HepG2 (cell line): ENCODE measurements around the gene CAMKMT. TPM values are rescaled to one million over a fixed set of nuclear protein-coding genes. Genes with fewer than 3 reads are reported as not detected.
A peak's percentile ranks its signal among the peaks of the same experiment; 100 is the strongest.

Experiments
- ATF1 ChIP-seq: IDR thresholded peaks from 2 replicates; pipeline ENCODE4 v1.6.1; 2016; ENCODE audit warnings: mild to moderate bottlenecking, control low read depth
- ERF ChIP-seq: IDR thresholded peaks from 2 replicates; pipeline ENCODE4 v1.6.1; 2018; ENCODE audit warnings: missing biosample characterization, missing genetic modification reagents
- FOSL2 ChIP-seq: sonication (generic); formaldehyde crosslinking; IDR thresholded peaks from 2 replicates; pipeline ENCODE4 v1.4.0; 2020; ENCODE audit warnings: missing genetic modification reagents
- GATA4 ChIP-seq: sonication (generic); IDR thresholded peaks from 2 replicates; pipeline ENCODE4 v1.6.1; 2016; ENCODE audit warnings: antibody characterized with exemption, low read depth, borderline replicate concordance
- HNRNPK ChIP-seq: fragments of 200-400 bp; formaldehyde crosslinking; IDR thresholded peaks from 2 replicates; pipeline ENCODE4 v1.6.1; 2018; ENCODE audit warnings: low read length, low read depth, moderate library complexity, mild to moderate bottlenecking; ENCODE audit not compliant: poor library complexity, severe bottlenecking
- KDM5B ChIP-seq: sonication (generic); formaldehyde crosslinking; IDR thresholded peaks from 2 replicates; pipeline ENCODE4 v1.4.0; 2020; ENCODE audit warnings: missing genetic modification reagents, mild to moderate bottlenecking, borderline replicate concordance
- NCOA2 ChIP-seq: sonication (generic); formaldehyde crosslinking; IDR thresholded peaks from 2 replicates; pipeline ENCODE4 v1.8.0; 2022; ENCODE audit warnings: inconsistent platforms
- NFE2 ChIP-seq: sonication (generic); formaldehyde crosslinking; IDR thresholded peaks from 2 replicates; pipeline ENCODE4 v1.4.0; 2020; ENCODE audit warnings: missing genetic modification reagents
- RBM39 ChIP-seq: fragments of 200-400 bp; formaldehyde crosslinking; IDR thresholded peaks from one replicate; pipeline ENCODE4 v1.6.1; 2018; ENCODE audit warnings: antibody characterized with exemption, mild to moderate bottlenecking, low read depth, low read length; ENCODE audit not compliant: poor library complexity, severe bottlenecking
- SALL1 ChIP-seq: sonication (generic); formaldehyde crosslinking; IDR thresholded peaks from 2 replicates; pipeline ENCODE4 v1.8.0; 2022; ENCODE audit warnings: mild to moderate bottlenecking, missing genetic modification reagents
- ZKSCAN1 ChIP-seq: fragments of 150-350 bp; IDR thresholded peaks from 2 replicates; pipeline ENCODE4 v1.6.1; 2014; ENCODE audit warnings: low read length
- ZMAT3 ChIP-seq: sonication (generic); formaldehyde crosslinking; conservative IDR thresholded peaks from 2 replicates; pipeline ENCODE4 v1.7.0; 2021; ENCODE audit warnings: missing genetic modification reagents
- ZNF431 ChIP-seq: sonication (generic); formaldehyde crosslinking; IDR thresholded peaks from 2 replicates; pipeline ENCODE4 v1.9.0; 2022; ENCODE audit warnings: missing genetic modification reagents, low read depth, mild to moderate bottlenecking, borderline replicate concordance
- polyA plus RNA-seq, 8 experiments: library from polyadenylated mRNA; depleted of rRNA in 3 of 8; stranded (reverse) in 7 of 8; unstranded in 1 of 8; fragments of >200 nt; fragmentation: Illumina TruSeq in 4 of 8; extraction: Trizol in 4 of 8; gene quantifications; 2 replicates each; pipeline versions ENCODE4 v1.2.1 to v1.2.3, GENCODE V29; 2011 to 2016; ENCODE audit warnings: low read depth in 4 of 8, missing spikeins in 1 of 8, mixed read lengths in 1 of 8; ENCODE audit not compliant: insufficient read depth in 1 of 8
- total RNA-seq, 5 experiments: library from RNA; depleted of rRNA; stranded (reverse); fragments of >200 nt; fragmentation: Illumina TruSeq; extraction: Trizol; gene quantifications; 2 replicates each; pipeline ENCODE4 v1.2.3, GENCODE V29; 2016; ENCODE audit warnings: low read depth in 1 of 5
- TF ChIP-seq, protein P1 (sequence below): sonication (generic); formaldehyde crosslinking; IDR thresholded peaks from 2 replicates; pipeline ENCODE4 v1.4.0; 2020; ENCODE audit warnings: missing genetic modification reagents, borderline replicate concordance
- TF ChIP-seq, protein P2 (sequence below): sonication (generic); formaldehyde crosslinking; IDR thresholded peaks from 2 replicates; pipeline ENCODE4 v1.4.0; 2020; ENCODE audit warnings: mild to moderate bottlenecking, low read depth, missing genetic modification reagents
- TF ChIP-seq, protein P3 (sequence below): sonication (generic); formaldehyde crosslinking; IDR thresholded peaks from 2 replicates; pipeline ENCODE4 v1.4.0; 2020; ENCODE audit warnings: mild to moderate bottlenecking, missing genetic modification reagents, borderline replicate concordance
- TF ChIP-seq, protein P4 (sequence below): sonication (generic); formaldehyde crosslinking; IDR thresholded peaks from 2 replicates; pipeline ENCODE4 v1.8.0; 2022; ENCODE audit warnings: mild to moderate bottlenecking, missing genetic modification reagents; ENCODE audit not compliant: insufficient replicate concordance
- TF ChIP-seq, protein P5 (sequence below): sonication (generic); formaldehyde crosslinking; IDR thresholded peaks from 2 replicates; pipeline ENCODE4 v1.5.0; 2020; ENCODE audit warnings: missing genetic modification reagents, mild to moderate bottlenecking, borderline replicate concordance

CAMKMT gene
- total and polyA plus RNA-seq, 2 of the 13 experiments (the other 11 are each of a cell fraction or from before 2014, with no cell fraction given) = 6.9 to 20.8 TPM

DNA sequence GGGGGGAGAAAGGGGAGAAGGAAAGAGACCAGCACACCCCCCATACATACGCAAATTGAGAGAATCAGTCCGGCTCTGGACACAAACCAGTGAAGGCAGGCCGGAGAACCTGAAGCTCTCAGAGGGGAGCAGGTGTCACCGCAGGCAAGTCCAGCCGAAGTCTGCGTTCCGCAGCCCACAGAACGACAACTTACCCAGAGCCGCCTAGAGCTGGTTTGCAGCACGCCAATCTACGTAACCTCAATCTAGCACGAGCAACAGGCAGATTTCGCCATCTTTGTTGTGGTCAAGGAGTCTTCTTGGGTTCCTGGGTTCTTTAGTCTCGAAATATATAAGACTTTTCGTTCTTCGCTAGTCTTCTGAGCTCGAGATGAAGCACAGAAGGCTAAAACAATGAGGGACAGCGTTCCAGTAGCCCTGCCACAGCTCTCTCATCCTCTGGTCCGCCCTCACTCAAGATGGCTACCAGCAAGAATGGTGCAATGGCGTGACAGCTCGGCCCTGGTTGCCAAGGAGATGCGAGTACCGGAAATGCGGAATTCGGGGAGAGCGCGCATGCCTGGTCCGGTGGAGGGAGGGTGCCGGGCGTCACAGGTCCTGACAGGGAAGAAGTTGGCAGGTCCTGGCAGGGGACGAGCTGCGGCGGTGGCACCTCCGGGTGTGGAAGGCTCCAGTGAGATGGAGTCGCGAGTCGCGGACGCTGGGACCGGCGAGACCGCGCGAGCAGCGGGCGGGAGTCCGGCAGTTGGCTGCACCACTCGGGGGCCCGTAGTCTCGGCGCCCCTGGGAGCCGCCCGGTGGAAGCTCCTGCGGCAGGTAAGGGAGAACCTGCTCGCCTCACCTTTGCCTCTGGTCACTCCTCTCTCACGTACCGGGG lies at the start of gene CAMKMT, which contains the start of gene PREPL (continued):
- TF ChIP-seq, protein P1, sequence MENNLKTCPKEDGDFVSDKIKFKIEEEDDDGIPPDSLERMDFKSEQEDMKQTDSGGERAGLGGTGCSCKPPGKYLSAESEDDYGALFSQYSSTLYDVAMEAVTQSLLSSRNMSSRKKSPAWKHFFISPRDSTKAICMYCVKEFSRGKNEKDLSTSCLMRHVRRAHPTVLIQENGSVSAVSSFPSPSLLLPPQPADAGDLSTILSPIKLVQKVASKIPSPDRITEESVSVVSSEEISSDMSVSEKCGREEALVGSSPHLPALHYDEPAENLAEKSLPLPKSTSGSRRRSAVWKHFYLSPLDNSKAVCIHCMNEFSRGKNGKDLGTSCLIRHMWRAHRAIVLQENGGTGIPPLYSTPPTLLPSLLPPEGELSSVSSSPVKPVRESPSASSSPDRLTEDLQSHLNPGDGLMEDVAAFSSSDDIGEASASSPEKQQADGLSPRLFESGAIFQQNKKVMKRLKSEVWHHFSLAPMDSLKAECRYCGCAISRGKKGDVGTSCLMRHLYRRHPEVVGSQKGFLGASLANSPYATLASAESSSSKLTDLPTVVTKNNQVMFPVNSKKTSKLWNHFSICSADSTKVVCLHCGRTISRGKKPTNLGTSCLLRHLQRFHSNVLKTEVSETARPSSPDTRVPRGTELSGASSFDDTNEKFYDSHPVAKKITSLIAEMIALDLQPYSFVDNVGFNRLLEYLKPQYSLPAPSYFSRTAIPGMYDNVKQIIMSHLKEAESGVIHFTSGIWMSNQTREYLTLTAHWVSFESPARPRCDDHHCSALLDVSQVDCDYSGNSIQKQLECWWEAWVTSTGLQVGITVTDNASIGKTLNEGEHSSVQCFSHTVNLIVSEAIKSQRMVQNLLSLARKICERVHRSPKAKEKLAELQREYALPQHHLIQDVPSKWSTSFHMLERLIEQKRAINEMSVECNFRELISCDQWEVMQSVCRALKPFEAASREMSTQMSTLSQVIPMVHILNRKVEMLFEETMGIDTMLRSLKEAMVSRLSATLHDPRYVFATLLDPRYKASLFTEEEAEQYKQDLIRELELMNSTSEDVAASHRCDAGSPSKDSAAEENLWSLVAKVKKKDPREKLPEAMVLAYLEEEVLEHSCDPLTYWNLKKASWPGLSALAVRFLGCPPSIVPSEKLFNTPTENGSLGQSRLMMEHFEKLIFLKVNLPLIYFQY = peak; percentile 69; the same call in 1 of the 2 replicates
- TF ChIP-seq GATA4 (0 out of 2 replicates have a peak, but pooled peaks have one; percentile 64), NCOA2 (CRISPR knock-in tag) (no peak; the same call in none of the 2 replicates), SALL1 (CRISPR knock-in tag) (peak; percentile 94), ZKSCAN1 (no peak), ZMAT3 (peak; percentile 61), FOSL2 (peak; percentile 31), HNRNPK (no peak), NFE2 (CRISPR knock-in tag) (no peak; the same call in 1 of the 2 replicates), ERF (peak; percentile 84), KDM5B (CRISPR knock-in tag) (peak; percentile 88), ATF1 (peak; percentile 97), ZNF431 (peak; percentile 73; the same call in 1 of the 2 replicates), RBM39 (peak; percentile 81)
- TF ChIP-seq, protein P2, sequence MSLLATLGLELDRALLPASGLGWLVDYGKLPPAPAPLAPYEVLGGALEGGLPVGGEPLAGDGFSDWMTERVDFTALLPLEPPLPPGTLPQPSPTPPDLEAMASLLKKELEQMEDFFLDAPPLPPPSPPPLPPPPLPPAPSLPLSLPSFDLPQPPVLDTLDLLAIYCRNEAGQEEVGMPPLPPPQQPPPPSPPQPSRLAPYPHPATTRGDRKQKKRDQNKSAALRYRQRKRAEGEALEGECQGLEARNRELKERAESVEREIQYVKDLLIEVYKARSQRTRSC (CRISPR knock-in tag) = no peak
- TF ChIP-seq, protein P3, sequence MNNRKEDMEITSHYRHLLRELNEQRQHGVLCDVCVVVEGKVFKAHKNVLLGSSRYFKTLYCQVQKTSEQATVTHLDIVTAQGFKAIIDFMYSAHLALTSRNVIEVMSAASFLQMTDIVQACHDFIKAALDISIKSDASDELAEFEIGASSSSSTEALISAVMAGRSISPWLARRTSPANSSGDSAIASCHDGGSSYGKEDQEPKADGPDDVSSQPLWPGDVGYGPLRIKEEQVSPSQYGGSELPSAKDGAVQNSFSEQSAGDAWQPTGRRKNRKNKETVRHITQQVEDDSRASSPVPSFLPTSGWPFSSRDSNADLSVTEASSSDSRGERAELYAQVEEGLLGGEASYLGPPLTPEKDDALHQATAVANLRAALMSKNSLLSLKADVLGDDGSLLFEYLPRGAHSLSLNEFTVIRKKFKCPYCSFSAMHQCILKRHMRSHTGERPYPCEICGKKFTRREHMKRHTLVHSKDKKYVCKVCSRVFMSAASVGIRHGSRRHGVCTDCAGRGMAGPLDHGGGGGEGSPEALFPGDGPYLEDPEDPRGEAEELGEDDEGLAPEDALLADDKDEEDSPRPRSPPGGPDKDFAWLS (CRISPR knock-in tag) = no peak
- TF ChIP-seq, protein P4, sequence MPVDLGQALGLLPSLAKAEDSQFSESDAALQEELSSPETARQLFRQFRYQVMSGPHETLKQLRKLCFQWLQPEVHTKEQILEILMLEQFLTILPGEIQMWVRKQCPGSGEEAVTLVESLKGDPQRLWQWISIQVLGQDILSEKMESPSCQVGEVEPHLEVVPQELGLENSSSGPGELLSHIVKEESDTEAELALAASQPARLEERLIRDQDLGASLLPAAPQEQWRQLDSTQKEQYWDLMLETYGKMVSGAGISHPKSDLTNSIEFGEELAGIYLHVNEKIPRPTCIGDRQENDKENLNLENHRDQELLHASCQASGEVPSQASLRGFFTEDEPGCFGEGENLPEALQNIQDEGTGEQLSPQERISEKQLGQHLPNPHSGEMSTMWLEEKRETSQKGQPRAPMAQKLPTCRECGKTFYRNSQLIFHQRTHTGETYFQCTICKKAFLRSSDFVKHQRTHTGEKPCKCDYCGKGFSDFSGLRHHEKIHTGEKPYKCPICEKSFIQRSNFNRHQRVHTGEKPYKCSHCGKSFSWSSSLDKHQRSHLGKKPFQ (CRISPR knock-in tag) = peak; percentile 31
- TF ChIP-seq, protein P5, sequence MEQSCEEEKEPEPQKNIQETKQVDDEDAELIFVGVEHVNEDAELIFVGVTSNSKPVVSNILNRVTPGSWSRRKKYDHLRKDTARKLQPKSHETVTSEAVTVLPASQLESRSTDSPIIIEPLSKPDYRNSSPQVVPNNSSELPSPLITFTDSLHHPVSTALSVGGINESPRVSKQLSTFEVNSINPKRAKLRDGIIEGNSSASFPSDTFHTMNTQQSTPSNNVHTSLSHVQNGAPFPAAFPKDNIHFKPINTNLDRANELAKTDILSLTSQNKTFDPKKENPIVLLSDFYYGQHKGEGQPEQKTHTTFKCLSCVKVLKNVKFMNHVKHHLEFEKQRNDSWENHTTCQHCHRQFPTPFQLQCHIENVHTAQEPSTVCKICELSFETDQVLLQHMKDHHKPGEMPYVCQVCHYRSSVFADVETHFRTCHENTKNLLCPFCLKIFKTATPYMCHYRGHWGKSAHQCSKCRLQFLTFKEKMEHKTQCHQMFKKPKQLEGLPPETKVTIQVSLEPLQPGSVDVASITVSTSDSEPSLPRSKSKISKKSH (CRISPR knock-in tag) = peak; percentile 92
